Progenitor cell of endocrine pancreas (in vitro differentiated cells): ENCODE measurements around the gene HSD17B11. TPM values are rescaled to one million over a fixed set of nuclear protein-coding genes. Genes with fewer than 3 reads are reported as not detected.
A peak's percentile ranks its signal among the peaks of the same experiment; 100 is the strongest.
"Not testable (repeated sequence)": the region's sequence is repeated elsewhere in the genome, so short reads cannot be mapped to it uniquely, and the experiment has no call there.

Experiments used
- DNase-seq: peaks from one replicate; pipeline ENCODE4 v3.0.0; 2021; ENCODE audit warnings: low spot score; ENCODE audit not compliant: unreplicated experiment
- H3K27ac Mint-ChIP-seq: 2 replicates; pipeline ENCODE4 v1.8.0; 2021; ENCODE audit warnings: mild to moderate bottlenecking, moderate library complexity, mixed read lengths
- H3K27me3 Mint-ChIP-seq: 2 replicates; pipeline ENCODE4 v1.8.0; 2021; ENCODE audit warnings: mixed read lengths
- H3K36me3 Mint-ChIP-seq: 2 replicates; pipeline ENCODE4 v1.8.0; 2022; ENCODE audit warnings: mixed read lengths; ENCODE audit not compliant: insufficient read depth
- H3K4me1 Mint-ChIP-seq: 2 replicates; pipeline ENCODE4 v1.8.0; 2021; ENCODE audit warnings: low read depth, mixed read lengths
- H3K4me3 Mint-ChIP-seq: 2 replicates; pipeline ENCODE4 v1.8.0; 2021; ENCODE audit warnings: low read depth, mild to moderate bottlenecking, moderate library complexity, mixed read lengths
- H3K9me3 Mint-ChIP-seq: 2 replicates; pipeline ENCODE4 v1.8.0; 2021; ENCODE audit warnings: low read depth, mixed read lengths
- total RNA-seq: library from RNA; stranded (reverse); gene quantifications from 2 replicates; pipeline ENCODE4 v1.2.1, GENCODE V29; 2021
- TF ChIP-seq, protein P1 (sequence below): fragments of 200-600 bp; sonication (generic); IDR thresholded peaks from one replicate; pipeline ENCODE4 v1.5.0; 2021; ENCODE audit warnings: antibody characterized with exemption, mild to moderate bottlenecking; ENCODE audit not compliant: unreplicated experiment

The HSD17B11 gene
- total RNA-seq, 1 donor from 2014 or later: 28.2 TPM

DNA sequence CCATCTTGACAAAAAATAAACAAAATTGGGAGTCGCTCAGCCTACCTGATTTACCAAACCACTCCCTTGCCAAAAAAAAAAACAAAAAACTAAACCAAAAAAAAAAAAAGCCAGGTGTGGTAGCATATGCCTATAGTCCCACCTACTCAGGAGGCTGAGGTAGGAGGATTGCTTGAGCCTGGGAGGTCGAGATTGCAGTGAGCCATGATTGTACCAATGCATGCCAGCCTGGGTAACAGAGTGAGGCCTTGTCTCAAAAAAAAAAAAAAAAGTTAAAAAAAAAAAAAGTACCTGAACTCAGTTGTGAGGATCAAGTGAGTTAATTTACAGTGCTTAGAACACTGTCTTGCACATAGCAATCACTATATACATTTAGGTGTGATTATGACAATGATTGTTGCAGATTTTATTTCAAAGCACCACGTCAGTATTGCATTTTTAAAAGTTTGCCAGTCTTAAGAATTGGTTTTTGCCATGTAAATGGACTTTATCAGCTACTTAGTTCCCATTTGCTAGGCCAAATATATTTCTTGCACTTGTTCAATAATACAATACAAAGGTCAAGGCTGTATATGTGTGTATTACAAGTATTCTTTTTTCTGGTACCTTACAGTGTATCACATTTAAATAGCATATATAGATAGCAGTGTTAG, 36.0 kb upstream of the HSD17B11 start:
- Mint-ChIP-seq H3K27me3 (no peaks in the 10 kb centered on the region), H3K36me3 (no peaks in the 10 kb centered on the region), H3K4me3 (no peak overlapping the region), H3K4me1 (peaks cover 21% of the 10 kb centered on the region), H3K27ac (no peak overlapping the region), H3K9me3 (no peaks in the 10 kb centered on the region)
- TF ChIP-seq, protein P1, sequence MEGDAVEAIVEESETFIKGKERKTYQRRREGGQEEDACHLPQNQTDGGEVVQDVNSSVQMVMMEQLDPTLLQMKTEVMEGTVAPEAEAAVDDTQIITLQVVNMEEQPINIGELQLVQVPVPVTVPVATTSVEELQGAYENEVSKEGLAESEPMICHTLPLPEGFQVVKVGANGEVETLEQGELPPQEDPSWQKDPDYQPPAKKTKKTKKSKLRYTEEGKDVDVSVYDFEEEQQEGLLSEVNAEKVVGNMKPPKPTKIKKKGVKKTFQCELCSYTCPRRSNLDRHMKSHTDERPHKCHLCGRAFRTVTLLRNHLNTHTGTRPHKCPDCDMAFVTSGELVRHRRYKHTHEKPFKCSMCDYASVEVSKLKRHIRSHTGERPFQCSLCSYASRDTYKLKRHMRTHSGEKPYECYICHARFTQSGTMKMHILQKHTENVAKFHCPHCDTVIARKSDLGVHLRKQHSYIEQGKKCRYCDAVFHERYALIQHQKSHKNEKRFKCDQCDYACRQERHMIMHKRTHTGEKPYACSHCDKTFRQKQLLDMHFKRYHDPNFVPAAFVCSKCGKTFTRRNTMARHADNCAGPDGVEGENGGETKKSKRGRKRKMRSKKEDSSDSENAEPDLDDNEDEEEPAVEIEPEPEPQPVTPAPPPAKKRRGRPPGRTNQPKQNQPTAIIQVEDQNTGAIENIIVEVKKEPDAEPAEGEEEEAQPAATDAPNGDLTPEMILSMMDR: no peak
- DNase-seq: no peak

DNA sequence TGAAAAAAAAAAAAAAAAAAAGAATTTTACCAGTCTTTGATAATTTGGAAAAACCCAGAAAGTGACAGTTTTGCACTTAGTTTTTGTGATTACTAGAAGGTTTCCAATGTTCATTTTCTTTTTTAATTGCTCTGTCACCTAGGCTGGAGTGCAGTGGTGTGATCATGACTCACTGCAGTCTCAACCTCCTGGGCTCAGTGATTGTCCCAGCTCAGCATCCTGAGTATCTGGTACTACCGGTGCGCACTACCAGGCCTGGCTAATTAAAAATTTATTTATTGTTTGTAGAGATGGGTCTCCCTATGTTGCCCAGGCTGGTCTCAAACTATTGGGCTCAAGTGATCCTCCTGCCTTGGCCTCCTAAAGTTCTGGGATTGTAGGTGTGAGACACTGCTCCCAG, 34.7 kb upstream of the HSD17B11 start:
- TF ChIP-seq, protein P1: no peak
- no peaks in the 10 kb centered on the region for H3K9me3 Mint-ChIP-seq
- DNase-seq: no peak
- H3K4me1 Mint-ChIP-seq: peaks cover 31% of the 10 kb centered on the region
- no peaks in the 10 kb centered on the region for H3K27me3 Mint-ChIP-seq
- no peaks in the 10 kb centered on the region for H3K36me3 Mint-ChIP-seq
- H3K27ac Mint-ChIP-seq: no peak overlapping the region
- no peak overlapping the region for H3K4me3 Mint-ChIP-seq

DNA sequence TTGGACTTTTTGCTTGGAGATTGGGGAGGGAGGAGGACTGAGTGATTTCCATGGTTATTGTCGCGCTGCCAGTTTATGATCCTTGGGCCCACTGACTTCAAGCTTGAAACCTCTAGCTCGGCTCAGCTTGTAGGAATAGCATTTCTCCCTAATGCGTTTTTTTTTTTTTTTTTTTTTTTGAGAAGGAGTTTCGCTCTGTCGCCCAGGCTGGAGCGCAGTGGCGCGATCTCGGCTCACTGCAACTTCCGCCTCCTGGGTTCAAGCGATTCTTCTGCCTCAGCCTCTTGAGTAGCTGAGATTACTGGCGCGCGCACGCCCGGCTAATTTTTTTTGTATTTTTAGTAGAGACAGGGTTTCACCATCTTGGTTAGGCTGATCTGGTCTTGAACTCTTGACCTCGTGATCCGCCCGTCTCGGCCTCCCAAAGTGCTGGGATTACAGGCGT, 33.1 kb upstream of the HSD17B11 start:
- Mint-ChIP-seq H3K4me1 (peaks cover 45% of the 10 kb centered on the region), H3K27ac (peak overlapping the region; percentile 94), H3K4me3 (peak overlapping the region; percentile 97)
- not testable (repeated sequence) for H3K9me3 Mint-ChIP-seq, DNase-seq, H3K27me3 Mint-ChIP-seq, H3K36me3 Mint-ChIP-seq

DNA sequence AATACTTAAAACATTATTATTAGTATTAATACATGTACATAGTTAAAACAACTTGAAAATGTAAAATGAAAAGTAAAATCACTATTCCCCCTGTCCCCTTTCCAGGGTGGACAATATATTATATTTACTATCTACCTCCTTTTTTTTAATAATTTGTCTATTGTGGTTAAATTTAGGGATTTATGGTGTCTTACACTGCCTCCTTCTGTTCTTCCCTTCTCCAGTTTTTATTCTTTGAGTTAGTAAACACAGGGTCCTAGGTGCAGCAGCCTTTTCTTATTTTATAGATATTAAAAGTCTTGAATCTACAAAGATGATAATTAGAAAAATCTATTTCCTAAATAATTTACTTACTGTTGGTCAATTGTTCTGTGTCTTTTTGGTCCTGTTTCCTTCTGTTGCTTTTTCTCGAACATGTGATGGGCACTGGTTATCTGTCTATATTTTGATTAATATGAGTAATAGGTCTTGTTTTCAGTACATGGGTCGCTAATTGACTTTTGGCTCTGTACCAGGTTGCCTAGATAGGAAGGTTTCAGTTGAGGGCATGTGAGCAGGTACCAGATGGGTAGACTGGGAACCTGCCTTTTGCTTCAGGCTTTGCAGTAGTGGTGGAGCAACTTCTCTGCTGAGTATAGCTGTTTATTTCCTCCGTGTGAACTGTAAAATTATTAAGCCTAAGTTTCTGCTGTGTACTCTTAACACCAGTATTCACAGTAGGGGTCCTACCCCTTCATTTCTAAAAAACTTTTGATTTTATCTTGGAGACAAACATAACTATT, 32.5 kb upstream of the HSD17B11 start:
- TF ChIP-seq, protein P1: no peak
- Mint-ChIP-seq H3K36me3 (peaks cover 3% of the 10 kb centered on the region), H3K4me1 (peaks cover 45% of the 10 kb centered on the region), H3K4me3 (peak overlapping the region; percentile 97), H3K27ac (peak overlapping the region; percentile 94), H3K9me3 (no peaks in the 10 kb centered on the region), H3K27me3 (no peaks in the 10 kb centered on the region)
- no peak for DNase-seq

DNA sequence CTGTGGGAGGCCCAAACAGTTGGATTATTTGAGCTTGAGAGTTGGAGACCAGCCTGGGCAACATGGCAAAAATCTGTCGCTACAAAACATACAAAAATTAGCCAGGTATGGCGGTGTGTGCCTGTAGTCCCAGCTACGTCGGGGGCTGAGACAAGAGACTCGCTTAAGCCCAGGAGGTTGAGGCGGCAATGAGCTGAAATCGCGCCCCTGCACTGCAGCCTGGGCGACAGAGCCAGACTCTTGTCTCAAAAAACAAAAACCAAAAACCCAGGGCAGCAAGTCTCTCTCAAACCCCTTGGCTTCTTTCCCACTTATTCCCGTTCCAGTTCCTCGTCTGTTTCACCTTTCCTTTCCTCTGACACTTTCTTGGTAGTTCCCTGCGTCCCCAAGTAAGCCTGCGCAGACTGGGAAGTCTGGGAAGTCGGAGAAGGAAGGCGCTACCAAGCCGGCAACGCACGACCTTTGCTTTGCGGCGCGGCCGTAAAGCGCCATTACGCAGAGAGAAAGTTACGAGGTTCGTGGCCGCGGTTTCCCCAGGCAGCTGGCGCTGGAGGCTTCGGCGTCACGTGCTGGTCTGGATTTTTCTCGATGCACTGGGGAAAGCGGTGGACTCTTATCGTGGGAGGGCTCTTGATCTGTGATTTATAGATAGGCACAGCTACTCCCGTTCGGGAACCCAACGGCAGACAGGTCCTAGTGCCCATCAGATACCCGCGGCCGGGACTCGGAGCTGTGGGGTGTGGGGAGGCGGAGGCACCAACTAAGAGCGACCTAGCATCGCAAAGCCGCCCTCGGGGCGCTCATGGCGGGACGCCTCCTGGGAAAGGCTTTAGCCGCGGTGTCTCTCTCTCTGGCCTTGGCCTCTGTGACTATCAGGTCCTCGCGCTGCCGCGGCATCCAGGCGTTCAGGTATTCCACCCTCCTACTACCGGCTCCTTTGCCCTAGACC, 31.4 kb upstream of the HSD17B11 start, which contains the start of gene NUDT9:
Gene NUDT9 (plus strand): TSS at position 470 of the 949 bp plus-strand sequence. CDS start 333 bp downstream, at position 803.
- Mint-ChIP-seq H3K4me1 (peaks cover 42% of the 10 kb centered on the region), H3K4me3 (peak within 1 kb of the TSS; percentile 97), H3K9me3 (no peaks in the 10 kb centered on the region), H3K27me3 (no peaks in the 10 kb centered on the region), H3K36me3 (peaks cover 6% of the 10 kb centered on the region), H3K27ac (peak within 1 kb of the TSS; percentile 99)
- TF ChIP-seq, protein P1: no peak
- peak; percentile 81 for DNase-seq
